Keratinocyte (primary cell): Measurements from ENCODE around the gene LPCAT1. TPM values are rescaled to one million over a fixed set of nuclear protein-coding genes. Genes with fewer than 3 reads are reported as not detected.

Source experiments
- DNase-seq: peaks from one replicate; pipeline ENCODE4 v3.0.0-alpha.2; 2011; ENCODE audit warnings: low read depth, missing footprints, low spot score
- FAIRE-seq: peaks from 2 replicates; lab custom pipeline; 2011; peaks lifted over from hg19 to GRCh38; lab: Jason Lieb, UNC
- H2AFZ ChIP-seq: 2 replicates; pipeline ENCODE4 v1.6.0; 2012; ENCODE audit warnings: low read length, control low read depth, inconsistent platforms; ENCODE audit not compliant: control insufficient read depth
- H3K27ac ChIP-seq: 2 replicates; pipeline ENCODE4 v1.5.1; 2011; ENCODE audit warnings: low read length; ENCODE audit not compliant: control insufficient read depth, insufficient read depth
- H3K27me3 ChIP-seq: 3 replicates; pipeline ENCODE4 v1.6.0; 2011; ENCODE audit warnings: low read length; ENCODE audit not compliant: control insufficient read depth, insufficient read depth; ENCODE audit errors: extremely low read depth
- H3K36me3 ChIP-seq, 2 experiments: 2 replicates in 1 of 2; 3 replicates in 1 of 2; pipeline ENCODE4 v1.5.1; 2011; ENCODE audit warnings: low read length in 2 of 2, mild to moderate bottlenecking in 1 of 2; ENCODE audit not compliant: control insufficient read depth in 2 of 2, insufficient read depth in 2 of 2; ENCODE audit errors: extremely low read depth in 1 of 2
- H3K4me1 ChIP-seq: 3 replicates; pipeline ENCODE4 v1.5.1; 2011; ENCODE audit warnings: low read length; ENCODE audit not compliant: control insufficient read depth, insufficient read depth; ENCODE audit errors: extremely low read depth
- H3K4me2 ChIP-seq: 3 replicates; pipeline ENCODE4 v1.6.0; 2011; ENCODE audit warnings: low read depth, low read length; ENCODE audit not compliant: control insufficient read depth, insufficient read depth; ENCODE audit errors: extremely low read depth
- H3K4me3 ChIP-seq, 3 experiments: fragments of 200-600 bp in 1 of 3; sonication (generic) in 1 of 3; 2 replicates in 2 of 3; 3 replicates in 1 of 3; pipeline ENCODE4 v1.5.1; 2011 to 2016; ENCODE audit warnings: low read length in 3 of 3, mild to moderate bottlenecking in 3 of 3, control low read depth in 2 of 3, inconsistent platforms in 1 of 3, low read depth in 1 of 3, mixed read lengths in 1 of 3, mixed run types in 1 of 3, moderate library complexity in 1 of 3; ENCODE audit not compliant: control insufficient read depth in 2 of 3, insufficient read depth in 2 of 3; ENCODE audit errors: extremely low read depth in 1 of 3
- H3K79me2 ChIP-seq: 2 replicates; pipeline ENCODE4 v1.6.0; 2012; ENCODE audit warnings: low read length; ENCODE audit not compliant: control insufficient read depth, insufficient read depth
- H3K9ac ChIP-seq: 3 replicates; pipeline ENCODE4 v1.6.0; 2011; ENCODE audit warnings: low read length; ENCODE audit not compliant: control insufficient read depth, insufficient read depth; ENCODE audit errors: extremely low read depth
- H3K9me1 ChIP-seq: 3 replicates; pipeline ENCODE4 v1.6.0; 2011; ENCODE audit warnings: low read length; ENCODE audit not compliant: control insufficient read depth, insufficient read depth; ENCODE audit errors: extremely low read depth
- H3K9me3 ChIP-seq: 2 replicates; pipeline ENCODE4 v1.5.1; 2012; ENCODE audit warnings: low read depth, low read length; ENCODE audit not compliant: control insufficient read depth
- H4K20me1 ChIP-seq: 3 replicates; pipeline ENCODE4 v1.6.0; 2011; ENCODE audit warnings: low read length; ENCODE audit not compliant: control insufficient read depth, insufficient read depth; ENCODE audit errors: extremely low read depth
- EZH2 ChIP-seq: IDR thresholded peaks from one replicate; pipeline ENCODE4 v1.6.1; 2012; ENCODE audit warnings: inconsistent platforms, mild to moderate bottlenecking, low read length, moderate library complexity
- dilution Hi-C: fragments of 300-500 bp; cut with MboI; formaldehyde crosslinking; loops from one replicate; pipeline ENCODE4 v1.7.0; 2020; ENCODE audit warnings: low sequenced_read_pairs; ENCODE audit not compliant: extremely low pct_ligation_motif_present
- polyA plus RNA-seq, 5 experiments: library from polyadenylated mRNA; depleted of rRNA in 3 of 5; stranded (reverse) in 3 of 5; stranded (forward) in 1 of 5; unstranded in 1 of 5; fragments of >200 nt; gene quantifications; 1 replicate in 1 of 5; 2 replicates in 3 of 5; 3 replicates in 1 of 5; pipeline versions ENCODE4 v1.2.1 to v1.2.3, GENCODE V29; 2011 to 2012; ENCODE audit warnings: missing spikeins in 2 of 5, low read depth in 1 of 5, low replicate concordance in 1 of 5
- TF ChIP-seq, protein P1 (sequence below), 3 experiments: IDR thresholded peaks in 1 of 3; conservative IDR thresholded peaks in 1 of 3; optimal IDR thresholded peaks in 1 of 3; 2 replicates in 2 of 3; 3 replicates in 1 of 3; pipeline versions ENCODE3 to v1.5.1; 2011; ENCODE audit warnings: low read length in 3 of 3, mild to moderate bottlenecking in 3 of 3, moderate library complexity in 2 of 3, control low read depth in 1 of 3, inconsistent platforms in 1 of 3; ENCODE audit not compliant: insufficient read depth in 2 of 3; ENCODE audit errors: extremely low read depth in 1 of 3

The LPCAT1 gene
- polyA plus RNA-seq, 1 donor (not counting 4 experiments of a cell fraction or from before 2014, with no cell fraction given) = 32.9 TPM

DNA sequence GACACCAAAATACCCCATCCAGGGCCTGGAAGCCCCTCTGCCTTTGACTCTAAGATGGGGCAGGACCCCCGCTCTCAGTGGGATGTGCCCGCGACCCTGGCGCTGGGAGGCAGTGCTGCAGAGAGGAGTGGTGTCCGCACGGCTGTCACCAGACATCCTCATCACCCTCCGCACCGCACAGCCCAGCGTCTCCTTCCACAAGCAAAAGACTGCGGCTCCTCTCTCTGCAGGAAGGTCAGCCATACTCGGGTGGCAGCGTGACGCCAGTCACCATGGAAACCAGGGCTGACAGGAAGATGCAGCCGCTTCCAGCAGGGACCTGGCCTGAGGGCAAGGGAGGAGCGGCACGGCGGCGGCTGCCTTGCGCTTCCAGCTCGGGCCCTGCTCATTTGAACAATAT is 61.4 kb downstream of the LPCAT1 start:
- no peaks in the 10 kb centered on the region for H3K27me3 ChIP-seq
- no peak overlapping the region for H3K4me3 ChIP-seq
- H2AFZ ChIP-seq = no peak overlapping the region
- peaks cover 3% of the 10 kb centered on the region for H3K9me3 ChIP-seq
- H4K20me1 ChIP-seq = no peaks in the 10 kb centered on the region
- no peak for TF ChIP-seq EZH2
- TF ChIP-seq, protein P1, sequence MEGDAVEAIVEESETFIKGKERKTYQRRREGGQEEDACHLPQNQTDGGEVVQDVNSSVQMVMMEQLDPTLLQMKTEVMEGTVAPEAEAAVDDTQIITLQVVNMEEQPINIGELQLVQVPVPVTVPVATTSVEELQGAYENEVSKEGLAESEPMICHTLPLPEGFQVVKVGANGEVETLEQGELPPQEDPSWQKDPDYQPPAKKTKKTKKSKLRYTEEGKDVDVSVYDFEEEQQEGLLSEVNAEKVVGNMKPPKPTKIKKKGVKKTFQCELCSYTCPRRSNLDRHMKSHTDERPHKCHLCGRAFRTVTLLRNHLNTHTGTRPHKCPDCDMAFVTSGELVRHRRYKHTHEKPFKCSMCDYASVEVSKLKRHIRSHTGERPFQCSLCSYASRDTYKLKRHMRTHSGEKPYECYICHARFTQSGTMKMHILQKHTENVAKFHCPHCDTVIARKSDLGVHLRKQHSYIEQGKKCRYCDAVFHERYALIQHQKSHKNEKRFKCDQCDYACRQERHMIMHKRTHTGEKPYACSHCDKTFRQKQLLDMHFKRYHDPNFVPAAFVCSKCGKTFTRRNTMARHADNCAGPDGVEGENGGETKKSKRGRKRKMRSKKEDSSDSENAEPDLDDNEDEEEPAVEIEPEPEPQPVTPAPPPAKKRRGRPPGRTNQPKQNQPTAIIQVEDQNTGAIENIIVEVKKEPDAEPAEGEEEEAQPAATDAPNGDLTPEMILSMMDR (optimal IDR thresholded peaks at IDR 0.05 in 1 of 3, IDR thresholded peaks at IDR 0.05 in 1 of 3, conservative IDR thresholded peaks at IDR 0.05 in 1 of 3; ENCODE audit: extremely low read depth in 1 of 3, insufficient read depth in 2 of 3, low read length in 3 of 3) = no peak
- H3K36me3 ChIP-seq = peaks cover 21 to 22% of the 10 kb centered on the region in 2 experiments
- no peaks in the 10 kb centered on the region for H3K4me1 ChIP-seq
- H3K9ac ChIP-seq = no peak overlapping the region
- H3K9me1 ChIP-seq = no peaks in the 10 kb centered on the region
- no peak overlapping the region for H3K4me2 ChIP-seq
- dilution Hi-C loops = no loop called here
- H3K79me2 ChIP-seq = no peaks in the 10 kb centered on the region
- H3K27ac ChIP-seq = no peak overlapping the region
- DNase-seq (no peak), FAIRE-seq (no peak)

DNA sequence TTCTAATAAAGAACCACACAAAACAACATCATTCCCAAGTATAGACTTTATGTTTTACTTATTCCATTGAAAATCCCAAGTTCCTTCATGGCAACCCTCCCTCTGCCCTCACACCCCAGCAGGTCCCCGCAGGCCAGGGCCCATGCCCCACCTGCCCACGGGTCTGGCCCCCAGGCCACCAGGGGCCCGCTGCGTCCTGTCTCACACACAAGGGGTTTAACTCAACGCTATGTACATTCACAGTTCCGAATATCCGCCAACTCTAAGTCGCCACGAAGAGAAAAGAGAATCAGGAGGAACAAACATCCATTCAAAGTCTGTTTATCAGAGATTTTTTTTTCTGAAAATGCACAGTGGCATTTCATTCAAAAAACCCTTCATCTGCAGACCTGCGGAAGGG is 62.4 kb downstream of the LPCAT1 start:
- no peaks in the 10 kb centered on the region for H3K79me2 ChIP-seq
- no peak overlapping the region for H3K9ac ChIP-seq
- no peaks in the 10 kb centered on the region for H3K4me1 ChIP-seq
- no peak overlapping the region for H3K27ac ChIP-seq
- H3K4me3 ChIP-seq = no peak overlapping the region
- H3K4me2 ChIP-seq = no peak overlapping the region
- H3K9me1 ChIP-seq = no peaks in the 10 kb centered on the region
- no peak for FAIRE-seq
- H2AFZ ChIP-seq = no peak overlapping the region
- H3K27me3 ChIP-seq = no peaks in the 10 kb centered on the region
- H3K9me3 ChIP-seq = peaks cover 5% of the 10 kb centered on the region
- DNase-seq = no peak
- H4K20me1 ChIP-seq = no peaks in the 10 kb centered on the region
- H3K36me3 ChIP-seq = peaks cover 14 to 22% of the 10 kb centered on the region in 2 experiments
- dilution Hi-C loops = no loop called here
- TF ChIP-seq, protein P1 (optimal IDR thresholded peaks at IDR 0.05 in 1 of 3, IDR thresholded peaks at IDR 0.05 in 1 of 3, conservative IDR thresholded peaks at IDR 0.05 in 1 of 3; ENCODE audit: extremely low read depth in 1 of 3, insufficient read depth in 2 of 3, low read length in 3 of 3) = no peak
- TF ChIP-seq EZH2 = no peak
